B cell (primary cell): ENCODE data around the gene NOL3. TPM values are rescaled to one million over a fixed set of nuclear protein-coding genes. Genes with fewer than 3 reads are reported as not detected.

Source experiments
- ATAC-seq: fragments of 200-7000 bp; cut with Tn5 transposase; one replicate; pipeline ENCODE4 v1.10.0; 2021; ENCODE audit warnings: low read depth, mild to moderate bottlenecking, moderate number of reproducible peaks, moderate library complexity
- CTCF ChIA-PET: fragments of 350-600 bp; sonication (Branson Sonifier 250); formaldehyde crosslinking; loops from one replicate; lab custom pipeline; 2021; ENCODE audit warnings: antibody characterized with exemption, inconsistent platforms; lab: Charles Lee
- POLR2A ChIA-PET: fragments of 350-600 bp; sonication (Branson Sonifier 250); formaldehyde crosslinking; loops from one replicate; lab custom pipeline; 2021; ENCODE audit warnings: antibody characterized with exemption; lab: Charles Lee
- DNase-seq: peaks from one replicate; pipeline ENCODE4 v3.0.0; 2013
- H2AFZ ChIP-seq: 2 replicates; pipeline ENCODE4 v1.6.1; 2012; ENCODE audit warnings: mild to moderate bottlenecking, low read depth, low read length; ENCODE audit not compliant: insufficient read depth, poor library complexity, severe bottlenecking
- H3K27ac ChIP-seq, 2 donors: 1 replicate in 1 of 2; 2 replicates in 1 of 2; pipeline ENCODE4 v1.5.1; 2012 to 2013; ENCODE audit warnings: low read length in 2 of 2, mild to moderate bottlenecking in 2 of 2, moderate library complexity in 1 of 2
- H3K27me3 ChIP-seq, 4 experiments: fragments of 200-600 bp in 1 of 4; sonication (generic) in 1 of 4; replicated peaks in 1 of 4; 1 replicate in 2 of 4; 2 replicates in 2 of 4; pipeline versions ENCODE4 v1.6.1 to v1.7.0; 2013 to 2016; ENCODE audit warnings: low read length in 3 of 4, mild to moderate bottlenecking in 2 of 4, mixed read lengths in 1 of 4, moderate library complexity in 1 of 4; ENCODE audit not compliant: insufficient read depth in 4 of 4, control insufficient read depth in 3 of 4; ENCODE audit errors: control extremely low read depth in 1 of 4
- H3K36me3 ChIP-seq, 2 experiments: replicated peaks in 1 of 2; 1 replicate in 1 of 2; 2 replicates in 1 of 2; pipeline versions ENCODE4 v1.6.1 to v1.7.1; 2013; ENCODE audit warnings: low read length in 1 of 2; ENCODE audit not compliant: insufficient read depth in 2 of 2, control insufficient read depth in 1 of 2; ENCODE audit errors: control extremely low read depth in 1 of 2, extremely low read depth in 1 of 2
- H3K4me1 ChIP-seq, 2 donors: fragments of 200-600 bp in 1 of 2; sonication (generic) in 1 of 2; 1 replicate in 1 of 2; 2 replicates in 1 of 2; pipeline versions ENCODE4 v1.5.1 to v1.6.1; 2013 to 2017; ENCODE audit warnings: low read length in 2 of 2; ENCODE audit not compliant: control insufficient read depth in 2 of 2, insufficient read depth in 2 of 2
- H3K4me2 ChIP-seq: replicated peaks from 2 replicates; pipeline ENCODE3; 2012; ENCODE audit warnings: mild to moderate bottlenecking, low read depth, low read length; ENCODE audit not compliant: poor library complexity, severe bottlenecking
- H3K4me3 ChIP-seq, 5 experiments: fragments of 200-600 bp in 1 of 5; sonication (generic) in 1 of 5; 1 replicate in 3 of 5; 2 replicates in 2 of 5; pipeline versions ENCODE4 v1.5.1 to v1.7.0; 2011 to 2016; ENCODE audit warnings: low read length in 4 of 5, mild to moderate bottlenecking in 4 of 5, low read depth in 2 of 5, control low read depth in 1 of 5, moderate library complexity in 1 of 5; ENCODE audit not compliant: insufficient read depth in 1 of 5; ENCODE audit errors: control extremely low read depth in 1 of 5, extremely low read depth in 1 of 5
- H3K79me2 ChIP-seq: fragments of 200-600 bp; sonication (generic); one replicate; pipeline ENCODE4 v1.6.0; 2016; ENCODE audit warnings: low read length; ENCODE audit not compliant: control insufficient read depth, insufficient read depth
- H3K9ac ChIP-seq: fragments of 200-600 bp; sonication (generic); 2 replicates; pipeline ENCODE4 v1.6.1; 2017; ENCODE audit warnings: mild to moderate bottlenecking, low read length, moderate library complexity
- H3K9me3 ChIP-seq, 3 donors: one replicate each; pipeline versions ENCODE4 v1.6.1 to v1.7.1; 2013; ENCODE audit warnings: low read length in 2 of 3; ENCODE audit not compliant: control insufficient read depth in 2 of 3, insufficient read depth in 1 of 3; ENCODE audit errors: control extremely low read depth in 1 of 3
- H4K20me1 ChIP-seq: 2 replicates; pipeline ENCODE4 v1.6.0; 2012; ENCODE audit warnings: mild to moderate bottlenecking, low read length; ENCODE audit not compliant: insufficient read depth, control insufficient read depth, poor library complexity, severe bottlenecking
- H3K27ac Mint-ChIP-seq: one replicate; pipeline ENCODE4 v1.8.0; 2021; ENCODE audit warnings: mixed read lengths
- H3K27me3 Mint-ChIP-seq: one replicate; pipeline ENCODE4 v1.8.0; 2021; ENCODE audit warnings: mixed read lengths
- H3K4me1 Mint-ChIP-seq: one replicate; pipeline ENCODE4 v1.8.0; 2021; ENCODE audit warnings: mixed read lengths
- H3K4me3 Mint-ChIP-seq: one replicate; pipeline ENCODE4 v1.8.0; 2021; ENCODE audit warnings: mixed read lengths
- H3K9me3 Mint-ChIP-seq: one replicate; pipeline ENCODE4 v1.8.0; 2022; ENCODE audit warnings: mixed read lengths; ENCODE audit not compliant: insufficient read depth
- CTCF ChIP-seq: fragments of 200-600 bp; IDR thresholded peaks from one replicate; pipeline ENCODE4 v1.8.0; 2022; ENCODE audit warnings: antibody characterized with exemption, mild to moderate bottlenecking
- EZH2 ChIP-seq: IDR thresholded peaks from 2 replicates; pipeline ENCODE4 v1.6.1; 2012; ENCODE audit warnings: borderline replicate concordance, low read depth, mild to moderate bottlenecking, moderate library complexity, low read length; ENCODE audit not compliant: insufficient read depth, poor library complexity, severe bottlenecking
- WGBS: methylation state at CpG from one replicate; pipeline ENCODE4 v1.1.5; 2013; ENCODE audit warnings: missing lambda C conversion rate; ENCODE audit not compliant: insufficient coverage; 5-methylcytosine and 5-hydroxymethylcytosine counted together
- intact Hi-C: fragments of 100-400 bp; cut with micrococcal nuclease; formaldehyde crosslinking; loops from one replicate; pipeline ENCODE4 v1.10.0; 2022
- polyA plus RNA-seq: library from polyadenylated mRNA; depleted of rRNA; stranded (reverse); fragments of >200 nt; gene quantifications from 2 replicates; pipeline ENCODE4 v1.2.3, GENCODE V29; 2012
- total RNA-seq, 2 donors: library from RNA; stranded (reverse); fragments of 120-200 nt in 1 of 2; gene quantifications; 1 replicate in 1 of 2; 2 replicates in 1 of 2; pipeline versions ENCODE4 v1.2.3 to v1.2.4, GENCODE V29; 2013 to 2022

NOL3 gene
- total and polyA plus RNA-seq, 2 donors (not counting 1 experiment from before 2014, with no cell fraction given), result 0.60 to 0.96 TPM

GRCh38 chr16:67150047-67150832 lies 20.1 kb upstream of the NOL3 start:
- peak overlapping the region in 4 of 5 experiments; percentile 33 to 54 (median 44) for H3K4me3 ChIP-seq
- peaks cover 0 to 22% (median 0%) of the 10 kb centered on the region in 3 donors for H3K9me3 ChIP-seq
- no peak overlapping the region for H3K27ac ChIP-seq
- H3K4me2 ChIP-seq, result peak overlapping the region; percentile 79
- peaks cover 0 to 32% of the 10 kb centered on the region in 2 experiments for H3K36me3 ChIP-seq
- CTCF ChIA-PET, result interaction anchor here (0.6 to 1.5 kb wide), 5 partner anchors 11 to 344 kb away, joined by 3 to 4 read pairs (median 3); partner anchors contain the start of gene CBFB
- DNase-seq (peak; percentile 55), ATAC-seq (peak; percentile 52)
- Mint-ChIP-seq H3K4me3 (peak overlapping the region; percentile 73), H3K4me1 (peaks cover 21% of the 10 kb centered on the region), H3K27me3 (peaks cover 20% of the 10 kb centered on the region), H3K27ac (no peak overlapping the region), H3K9me3 (no peaks in the 10 kb centered on the region)
- H3K4me1 ChIP-seq, result peaks cover 16 to 17% of the 10 kb centered on the region in 2 donors
- no peaks in the 10 kb centered on the region for H3K79me2 ChIP-seq
- H3K27me3 ChIP-seq, result peaks cover 0 to 36% (median 10%) of the 10 kb centered on the region in 4 experiments
- peak overlapping the region; percentile 56 for H2AFZ ChIP-seq
- intact Hi-C loops, result no loop called here
- TF ChIP-seq CTCF, result peak; percentile 7
- TF ChIP-seq EZH2, result no peak
- WGBS, result 12% methylated on average over 94 of the region's 94 CpGs
- peak overlapping the region; percentile 52 for H3K9ac ChIP-seq
- POLR2A ChIA-PET, result interaction anchor here (0.6 kb wide), 1 partner anchor 9 kb away, joined by 3 read pairs; no protein-coding TSS in a partner anchor
- peaks cover 16% of the 10 kb centered on the region for H4K20me1 ChIP-seq
